HepG2 (cell line): ENCODE data around the gene SEPTIN5. TPM values are rescaled to one million over a fixed set of nuclear protein-coding genes. Genes with fewer than 3 reads are reported as not detected.

Source experiments
- AHR ChIP-seq: IDR thresholded peaks from 2 replicates; pipeline ENCODE4 v1.6.1; 2018; ENCODE audit warnings: missing genetic modification reagents, missing compliant biosample characterization
- FOSL2 ChIP-seq: sonication (generic); formaldehyde crosslinking; IDR thresholded peaks from 2 replicates; pipeline ENCODE4 v1.4.0; 2020; ENCODE audit warnings: missing genetic modification reagents
- FOXO1 ChIP-seq: sonication (generic); formaldehyde crosslinking; IDR thresholded peaks from 2 replicates; pipeline ENCODE4 v1.4.0; 2020; ENCODE audit warnings: missing genetic modification reagents
- GATA4 ChIP-seq: sonication (generic); IDR thresholded peaks from 2 replicates; pipeline ENCODE4 v1.6.1; 2016; ENCODE audit warnings: antibody characterized with exemption, low read depth, borderline replicate concordance
- HES4 ChIP-seq: sonication (generic); formaldehyde crosslinking; IDR thresholded peaks from 2 replicates; pipeline ENCODE4 v1.9.0; 2021; ENCODE audit warnings: mild to moderate bottlenecking, missing genetic modification reagents, borderline replicate concordance
- NR2C2 ChIP-seq: sonication (generic); formaldehyde crosslinking; IDR thresholded peaks from 2 replicates; pipeline ENCODE4 v1.4.0; 2020; ENCODE audit warnings: missing genetic modification reagents, mild to moderate bottlenecking, moderate library complexity, borderline replicate concordance
- ONECUT2 ChIP-seq: sonication (generic); formaldehyde crosslinking; IDR thresholded peaks from 2 replicates; pipeline ENCODE4 v1.4.0; 2020; ENCODE audit warnings: missing genetic modification reagents
- PHF21A ChIP-seq: sonication (generic); formaldehyde crosslinking; IDR thresholded peaks from 2 replicates; pipeline ENCODE4 v1.5.0; 2020; ENCODE audit warnings: mild to moderate bottlenecking, missing genetic modification reagents
- REPIN1 ChIP-seq: sonication (generic); formaldehyde crosslinking; IDR thresholded peaks from 2 replicates; pipeline ENCODE4 v1.8.0; 2022; ENCODE audit warnings: missing genetic modification reagents, low read depth, mild to moderate bottlenecking, borderline replicate concordance
- YY1 ChIP-seq: IDR thresholded peaks from 2 replicates; pipeline ENCODE4 v1.6.1; 2011; ENCODE audit warnings: low read length, low read depth, moderate library complexity, mild to moderate bottlenecking; ENCODE audit not compliant: insufficient read depth, insufficient replicate concordance
- ZNF235 ChIP-seq: sonication (generic); formaldehyde crosslinking; IDR thresholded peaks from 2 replicates; pipeline ENCODE4 v1.8.1; 2023; ENCODE audit warnings: mild to moderate bottlenecking, missing genetic modification reagents, borderline replicate concordance
- ZNF335 ChIP-seq: sonication (generic); formaldehyde crosslinking; IDR thresholded peaks from 2 replicates; pipeline ENCODE4 v1.4.0; 2020; ENCODE audit warnings: missing genetic modification reagents
- ZNF510 ChIP-seq: sonication (generic); formaldehyde crosslinking; IDR thresholded peaks from 2 replicates; pipeline ENCODE4 v1.4.0; 2020; ENCODE audit warnings: low read depth, mild to moderate bottlenecking, missing genetic modification reagents
- ZNF567 ChIP-seq: sonication (generic); formaldehyde crosslinking; IDR thresholded peaks from 2 replicates; pipeline ENCODE4 v1.8.1; 2023; ENCODE audit warnings: mild to moderate bottlenecking, missing genetic modification reagents, borderline replicate concordance
- ZNF75D ChIP-seq: sonication (generic); formaldehyde crosslinking; IDR thresholded peaks from 2 replicates; pipeline ENCODE4 v1.8.1; 2023; ENCODE audit warnings: missing genetic modification reagents, mild to moderate bottlenecking, borderline replicate concordance
- ZNF839 ChIP-seq: sonication (generic); formaldehyde crosslinking; IDR thresholded peaks from 2 replicates; pipeline ENCODE4 v1.4.0; 2020; ENCODE audit warnings: missing genetic modification reagents, mild to moderate bottlenecking, borderline replicate concordance
- polyA plus RNA-seq, 8 experiments: library from polyadenylated mRNA; depleted of rRNA in 3 of 8; stranded (reverse) in 7 of 8; unstranded in 1 of 8; fragments of >200 nt; fragmentation: Illumina TruSeq in 4 of 8; extraction: Trizol in 4 of 8; gene quantifications; 2 replicates each; pipeline versions ENCODE4 v1.2.1 to v1.2.3, GENCODE V29; 2011 to 2016; ENCODE audit warnings: low read depth in 4 of 8, missing spikeins in 1 of 8, mixed read lengths in 1 of 8; ENCODE audit not compliant: insufficient read depth in 1 of 8
- total RNA-seq, 5 experiments: library from RNA; depleted of rRNA; stranded (reverse); fragments of >200 nt; fragmentation: Illumina TruSeq; extraction: Trizol; gene quantifications; 2 replicates each; pipeline ENCODE4 v1.2.3, GENCODE V29; 2016; ENCODE audit warnings: low read depth in 1 of 5
- TF ChIP-seq, protein P1 (sequence below): IDR thresholded peaks from 2 replicates; pipeline ENCODE4 v1.6.1; 2016; ENCODE audit warnings: missing genetic modification reagents, missing compliant biosample characterization
- TF ChIP-seq, protein P2 (sequence below): sonication (generic); formaldehyde crosslinking; IDR thresholded peaks from 2 replicates; pipeline ENCODE4 v1.5.1; 2020; ENCODE audit warnings: missing genetic modification reagents, mild to moderate bottlenecking, borderline replicate concordance
- TF ChIP-seq, protein P3 (sequence below): sonication (generic); formaldehyde crosslinking; IDR thresholded peaks from 2 replicates; pipeline ENCODE4 v1.4.0; 2020; ENCODE audit warnings: missing genetic modification reagents

The SEPTIN5 gene
- total and polyA plus RNA-seq, 2 of the 13 experiments (the other 11 are each of a cell fraction or from before 2014, with no cell fraction given) = 0.33 TPM; not detected in 1

DNA sequence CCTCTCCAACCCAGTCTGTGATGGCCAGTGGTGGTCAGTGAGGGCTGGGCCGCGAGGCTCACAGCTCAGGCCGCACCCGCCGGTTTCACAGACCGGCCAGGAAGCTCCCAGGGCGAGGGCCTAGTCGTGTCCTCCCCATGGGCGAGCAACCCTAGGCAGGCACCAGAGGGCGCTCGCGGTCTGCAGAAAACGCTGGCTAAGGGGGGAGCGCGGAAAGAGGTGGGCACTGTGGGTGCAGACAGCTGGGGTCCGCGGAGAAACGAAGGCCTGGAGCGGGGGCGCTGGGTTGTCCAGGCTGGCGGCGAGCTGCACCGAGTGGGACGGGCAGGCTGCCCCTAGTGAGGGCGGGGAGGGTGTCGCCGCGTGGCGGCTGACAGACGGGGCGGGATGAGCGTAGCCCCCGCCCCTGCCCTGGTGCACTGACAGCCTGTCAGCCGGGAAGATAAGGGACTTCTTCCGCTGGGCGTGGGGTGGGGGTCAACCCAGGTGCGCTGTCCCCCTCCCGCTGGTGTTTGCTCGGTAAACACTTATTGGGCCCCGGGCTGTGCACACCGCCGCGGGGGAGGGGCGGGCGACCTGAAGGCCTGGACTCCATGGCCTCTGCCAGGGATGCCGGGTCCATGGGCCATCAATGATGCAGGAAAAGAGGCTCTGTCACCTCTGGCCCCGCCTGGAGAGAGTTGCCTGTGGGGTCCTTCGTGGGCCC lies 16.5 kb downstream of the SEPTIN5 start (continued):
- TF ChIP-seq NR2C2 = peak; percentile 93
- TF ChIP-seq PHF21A = peak; percentile 93
- TF ChIP-seq, protein P1, sequence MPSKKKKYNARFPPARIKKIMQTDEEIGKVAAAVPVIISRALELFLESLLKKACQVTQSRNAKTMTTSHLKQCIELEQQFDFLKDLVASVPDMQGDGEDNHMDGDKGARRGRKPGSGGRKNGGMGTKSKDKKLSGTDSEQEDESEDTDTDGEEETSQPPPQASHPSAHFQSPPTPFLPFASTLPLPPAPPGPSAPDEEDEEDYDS (CRISPR knock-in tag) = 0 out of 2 replicates have a peak, but pooled peaks have one; percentile 14
- peak; percentile 85 for TF ChIP-seq FOXO1
- TF ChIP-seq, protein P2, sequence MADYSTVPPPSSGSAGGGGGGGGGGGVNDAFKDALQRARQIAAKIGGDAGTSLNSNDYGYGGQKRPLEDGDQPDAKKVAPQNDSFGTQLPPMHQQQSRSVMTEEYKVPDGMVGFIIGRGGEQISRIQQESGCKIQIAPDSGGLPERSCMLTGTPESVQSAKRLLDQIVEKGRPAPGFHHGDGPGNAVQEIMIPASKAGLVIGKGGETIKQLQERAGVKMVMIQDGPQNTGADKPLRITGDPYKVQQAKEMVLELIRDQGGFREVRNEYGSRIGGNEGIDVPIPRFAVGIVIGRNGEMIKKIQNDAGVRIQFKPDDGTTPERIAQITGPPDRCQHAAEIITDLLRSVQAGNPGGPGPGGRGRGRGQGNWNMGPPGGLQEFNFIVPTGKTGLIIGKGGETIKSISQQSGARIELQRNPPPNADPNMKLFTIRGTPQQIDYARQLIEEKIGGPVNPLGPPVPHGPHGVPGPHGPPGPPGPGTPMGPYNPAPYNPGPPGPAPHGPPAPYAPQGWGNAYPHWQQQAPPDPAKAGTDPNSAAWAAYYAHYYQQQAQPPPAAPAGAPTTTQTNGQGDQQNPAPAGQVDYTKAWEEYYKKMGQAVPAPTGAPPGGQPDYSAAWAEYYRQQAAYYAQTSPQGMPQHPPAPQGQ (CRISPR knock-in tag) = 0 out of 2 replicates have a peak, but pooled peaks have one; percentile 55
- no peak for TF ChIP-seq GATA4
- TF ChIP-seq, protein P3, sequence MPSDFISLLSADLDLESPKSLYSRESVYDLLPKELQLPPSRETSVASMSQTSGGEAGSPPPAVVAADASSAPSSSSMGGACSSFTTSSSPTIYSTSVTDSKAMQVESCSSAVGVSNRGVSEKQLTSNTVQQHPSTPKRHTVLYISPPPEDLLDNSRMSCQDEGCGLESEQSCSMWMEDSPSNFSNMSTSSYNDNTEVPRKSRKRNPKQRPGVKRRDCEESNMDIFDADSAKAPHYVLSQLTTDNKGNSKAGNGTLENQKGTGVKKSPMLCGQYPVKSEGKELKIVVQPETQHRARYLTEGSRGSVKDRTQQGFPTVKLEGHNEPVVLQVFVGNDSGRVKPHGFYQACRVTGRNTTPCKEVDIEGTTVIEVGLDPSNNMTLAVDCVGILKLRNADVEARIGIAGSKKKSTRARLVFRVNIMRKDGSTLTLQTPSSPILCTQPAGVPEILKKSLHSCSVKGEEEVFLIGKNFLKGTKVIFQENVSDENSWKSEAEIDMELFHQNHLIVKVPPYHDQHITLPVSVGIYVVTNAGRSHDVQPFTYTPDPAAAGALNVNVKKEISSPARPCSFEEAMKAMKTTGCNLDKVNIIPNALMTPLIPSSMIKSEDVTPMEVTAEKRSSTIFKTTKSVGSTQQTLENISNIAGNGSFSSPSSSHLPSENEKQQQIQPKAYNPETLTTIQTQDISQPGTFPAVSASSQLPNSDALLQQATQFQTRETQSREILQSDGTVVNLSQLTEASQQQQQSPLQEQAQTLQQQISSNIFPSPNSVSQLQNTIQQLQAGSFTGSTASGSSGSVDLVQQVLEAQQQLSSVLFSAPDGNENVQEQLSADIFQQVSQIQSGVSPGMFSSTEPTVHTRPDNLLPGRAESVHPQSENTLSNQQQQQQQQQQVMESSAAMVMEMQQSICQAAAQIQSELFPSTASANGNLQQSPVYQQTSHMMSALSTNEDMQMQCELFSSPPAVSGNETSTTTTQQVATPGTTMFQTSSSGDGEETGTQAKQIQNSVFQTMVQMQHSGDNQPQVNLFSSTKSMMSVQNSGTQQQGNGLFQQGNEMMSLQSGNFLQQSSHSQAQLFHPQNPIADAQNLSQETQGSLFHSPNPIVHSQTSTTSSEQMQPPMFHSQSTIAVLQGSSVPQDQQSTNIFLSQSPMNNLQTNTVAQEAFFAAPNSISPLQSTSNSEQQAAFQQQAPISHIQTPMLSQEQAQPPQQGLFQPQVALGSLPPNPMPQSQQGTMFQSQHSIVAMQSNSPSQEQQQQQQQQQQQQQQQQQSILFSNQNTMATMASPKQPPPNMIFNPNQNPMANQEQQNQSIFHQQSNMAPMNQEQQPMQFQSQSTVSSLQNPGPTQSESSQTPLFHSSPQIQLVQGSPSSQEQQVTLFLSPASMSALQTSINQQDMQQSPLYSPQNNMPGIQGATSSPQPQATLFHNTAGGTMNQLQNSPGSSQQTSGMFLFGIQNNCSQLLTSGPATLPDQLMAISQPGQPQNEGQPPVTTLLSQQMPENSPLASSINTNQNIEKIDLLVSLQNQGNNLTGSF (CRISPR knock-in tag) = 0 out of 2 replicates have a peak, but pooled peaks have one; percentile 52
- 0 out of 2 replicates have a peak, but pooled peaks have one; percentile 35 for TF ChIP-seq ZNF335 (CRISPR knock-in tag)
- TF ChIP-seq ZNF839 (CRISPR knock-in tag) = peak; percentile 38; the same call in 1 of the 2 replicates
- peak; percentile 81; the same call in 1 of the 2 replicates for TF ChIP-seq ZNF567 (CRISPR knock-in tag)
- TF ChIP-seq HES4 (CRISPR knock-in tag) = 0 out of 2 replicates have a peak, but pooled peaks have one; percentile 50
- no peak; the same call in 1 of the 2 replicates for TF ChIP-seq REPIN1 (CRISPR knock-in tag)
- 0 out of 2 replicates have a peak, but pooled peaks have one; percentile 38 for TF ChIP-seq ZNF510 (CRISPR knock-in tag)
- TF ChIP-seq ZNF75D (CRISPR knock-in tag) = no peak
- TF ChIP-seq AHR (CRISPR knock-in tag) = 0 out of 2 replicates have a peak, but pooled peaks have one; percentile 56
- TF ChIP-seq ZNF235 = no peak
- peak; percentile 55 for TF ChIP-seq FOSL2 (CRISPR knock-in tag)
- no peak for TF ChIP-seq ONECUT2 (CRISPR knock-in tag)
- peak; percentile 32 for TF ChIP-seq YY1
